Measurements from ENCODE around the gene EZR.

The EZR gene

DNA sequence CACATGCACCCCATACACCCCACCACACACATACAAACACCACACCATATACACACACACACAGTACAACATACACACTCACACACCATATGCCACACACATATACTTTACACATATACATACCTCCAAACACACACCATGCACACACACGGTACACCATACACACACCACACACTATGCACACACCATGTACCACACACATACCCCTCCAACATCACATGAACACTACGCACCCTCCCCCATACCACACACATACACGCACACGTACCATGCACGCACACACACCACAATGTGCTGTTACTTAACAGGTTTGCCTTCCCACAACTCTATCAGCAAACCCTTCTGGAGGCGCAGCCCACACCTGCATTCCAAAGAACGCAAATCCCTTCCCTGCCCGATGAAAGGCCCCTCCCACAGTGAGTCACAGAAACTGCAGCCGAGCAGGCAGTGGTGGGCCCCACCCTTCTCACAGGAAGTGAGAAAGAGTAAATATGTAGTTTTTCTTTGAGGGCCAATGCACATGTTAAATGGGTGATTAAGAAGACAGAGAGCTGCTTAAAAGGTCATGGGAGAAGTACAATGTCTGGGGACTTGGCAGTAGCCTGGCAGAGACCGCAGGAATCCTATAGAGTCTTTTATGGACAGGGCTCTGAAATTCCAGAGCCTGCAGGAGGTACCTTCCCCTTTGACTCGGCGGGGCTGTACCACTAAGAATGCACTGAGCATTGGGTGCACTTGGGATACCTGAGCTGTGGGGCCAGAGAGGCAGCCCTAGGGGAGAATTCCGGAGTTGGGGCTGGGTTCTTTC is 34.1 kb upstream of the EZR start (continued):
- TF ChIP-seq GLIS1 (tag by site-specific recombination; IDR thresholded peaks at IDR 0.05) (peak; percentile 70), MZF1 (tag by site-specific recombination; IDR thresholded peaks at IDR 0.05; ENCODE audit: borderline replicate concordance) (peak; percentile 26; the same call in 1 of the 2 replicates), ZBTB48 (tag by site-specific recombination; IDR thresholded peaks at IDR 0.05) (peak; percentile 77), ZNF596 (tag by site-specific recombination; IDR thresholded peaks at IDR 0.05) (no peak), ZNF112 (tag by site-specific recombination; IDR thresholded peaks at IDR 0.05) (no peak), ZNF214 (tag by site-specific recombination; IDR thresholded peaks at IDR 0.05; ENCODE audit: borderline replicate concordance) (no peak), ZNF654 (tag by site-specific recombination; IDR thresholded peaks at IDR 0.05; ENCODE audit: low read depth) (no peak), ZSCAN16 (tag by site-specific recombination; IDR thresholded peaks at IDR 0.05) (0 out of 2 replicates have a peak, but pooled peaks have one; percentile 28), ZNF266 (tag by site-specific recombination; IDR thresholded peaks at IDR 0.05; ENCODE audit: low read depth) (peak; percentile 66; the same call in 1 of the 2 replicates), YY2 (tag by site-specific recombination; IDR thresholded peaks at IDR 0.05) (no peak; the same call in 1 of the 2 replicates), ZNF701 (tag by site-specific recombination; IDR thresholded peaks at IDR 0.05) (no peak), ZNF530 (tag by site-specific recombination; IDR thresholded peaks at IDR 0.05; ENCODE audit: low read depth) (no peak), ZNF239 (tag by site-specific recombination; IDR thresholded peaks at IDR 0.05) (no peak), ZNF202 (tag by site-specific recombination; IDR thresholded peaks at IDR 0.05; ENCODE audit: borderline replicate concordance) (no peak), RBAK (tag by site-specific recombination; IDR thresholded peaks at IDR 0.05) (no peak), ZNF529 (tag by site-specific recombination; IDR thresholded peaks at IDR 0.05; ENCODE audit: insufficient replicate concordance) (no peak), ZNF521 (tag by site-specific recombination; IDR thresholded peaks at IDR 0.05) (no peak), KLF8 (tag by site-specific recombination; IDR thresholded peaks at IDR 0.05) (0 out of 2 replicates have a peak, but pooled peaks have one; percentile 20), ZNF146 (tag by site-specific recombination; IDR thresholded peaks at IDR 0.05) (no peak), EGR2 (tag by site-specific recombination; IDR thresholded peaks at IDR 0.05; ENCODE audit: low read depth) (peak; percentile 99), ZSCAN30 (tag by site-specific recombination; IDR thresholded peaks at IDR 0.05) (no peak), TRIM28 (IDR thresholded peaks at IDR 0.05; ENCODE audit: borderline replicate concordance, low read length) (peak; percentile 81; the same call in 1 of the 2 replicates), HOXC10 (CRISPR knock-in tag; IDR thresholded peaks at IDR 0.05) (no peak), ZNF791 (tag by site-specific recombination; IDR thresholded peaks at IDR 0.05) (no peak), ZNF664 (tag by site-specific recombination; IDR thresholded peaks at IDR 0.05) (no peak), ZNF404 (tag by site-specific recombination; IDR thresholded peaks at IDR 0.05) (no peak)
- TF ChIP-seq, protein P1, sequence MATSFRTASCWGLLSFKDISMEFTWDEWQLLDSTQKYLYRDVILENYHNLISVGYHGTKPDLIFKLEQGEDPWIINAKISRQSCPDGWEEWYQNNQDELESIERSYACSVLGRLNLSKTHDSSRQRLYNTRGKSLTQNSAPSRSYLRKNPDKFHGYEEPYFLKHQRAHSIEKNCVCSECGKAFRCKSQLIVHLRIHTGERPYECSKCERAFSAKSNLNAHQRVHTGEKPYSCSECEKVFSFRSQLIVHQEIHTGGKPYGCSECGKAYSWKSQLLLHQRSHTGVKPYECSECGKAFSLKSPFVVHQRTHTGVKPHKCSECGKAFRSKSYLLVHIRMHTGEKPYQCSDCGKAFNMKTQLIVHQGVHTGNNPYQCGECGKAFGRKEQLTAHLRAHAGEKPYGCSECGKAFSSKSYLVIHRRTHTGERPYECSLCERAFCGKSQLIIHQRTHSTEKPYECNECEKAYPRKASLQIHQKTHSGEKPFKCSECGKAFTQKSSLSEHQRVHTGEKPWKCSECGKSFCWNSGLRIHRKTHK (tag by site-specific recombination; IDR thresholded peaks at IDR 0.05), result no peak
- TF ChIP-seq, protein P2, sequence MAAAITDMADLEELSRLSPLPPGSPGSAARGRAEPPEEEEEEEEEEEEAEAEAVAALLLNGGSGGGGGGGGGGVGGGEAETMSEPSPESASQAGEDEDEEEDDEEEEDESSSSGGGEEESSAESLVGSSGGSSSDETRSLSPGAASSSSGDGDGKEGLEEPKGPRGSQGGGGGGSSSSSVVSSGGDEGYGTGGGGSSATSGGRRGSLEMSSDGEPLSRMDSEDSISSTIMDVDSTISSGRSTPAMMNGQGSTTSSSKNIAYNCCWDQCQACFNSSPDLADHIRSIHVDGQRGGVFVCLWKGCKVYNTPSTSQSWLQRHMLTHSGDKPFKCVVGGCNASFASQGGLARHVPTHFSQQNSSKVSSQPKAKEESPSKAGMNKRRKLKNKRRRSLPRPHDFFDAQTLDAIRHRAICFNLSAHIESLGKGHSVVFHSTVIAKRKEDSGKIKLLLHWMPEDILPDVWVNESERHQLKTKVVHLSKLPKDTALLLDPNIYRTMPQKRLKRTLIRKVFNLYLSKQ (tag by site-specific recombination; IDR thresholded peaks at IDR 0.05; ENCODE audit: borderline replicate concordance), result no peak
- TF ChIP-seq, protein P3, sequence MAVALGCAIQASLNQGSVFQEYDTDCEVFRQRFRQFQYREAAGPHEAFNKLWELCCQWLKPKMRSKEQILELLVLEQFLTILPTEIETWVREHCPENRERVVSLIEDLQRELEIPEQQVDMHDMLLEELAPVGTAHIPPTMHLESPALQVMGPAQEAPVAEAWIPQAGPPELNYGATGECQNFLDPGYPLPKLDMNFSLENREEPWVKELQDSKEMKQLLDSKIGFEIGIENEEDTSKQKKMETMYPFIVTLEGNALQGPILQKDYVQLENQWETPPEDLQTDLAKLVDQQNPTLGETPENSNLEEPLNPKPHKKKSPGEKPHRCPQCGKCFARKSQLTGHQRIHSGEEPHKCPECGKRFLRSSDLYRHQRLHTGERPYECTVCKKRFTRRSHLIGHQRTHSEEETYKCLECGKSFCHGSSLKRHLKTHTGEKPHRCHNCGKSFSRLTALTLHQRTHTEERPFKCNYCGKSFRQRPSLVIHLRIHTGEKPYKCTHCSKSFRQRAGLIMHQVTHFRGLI (tag by site-specific recombination; IDR thresholded peaks at IDR 0.05), result peak; percentile 83
- TF ChIP-seq, protein P4, sequence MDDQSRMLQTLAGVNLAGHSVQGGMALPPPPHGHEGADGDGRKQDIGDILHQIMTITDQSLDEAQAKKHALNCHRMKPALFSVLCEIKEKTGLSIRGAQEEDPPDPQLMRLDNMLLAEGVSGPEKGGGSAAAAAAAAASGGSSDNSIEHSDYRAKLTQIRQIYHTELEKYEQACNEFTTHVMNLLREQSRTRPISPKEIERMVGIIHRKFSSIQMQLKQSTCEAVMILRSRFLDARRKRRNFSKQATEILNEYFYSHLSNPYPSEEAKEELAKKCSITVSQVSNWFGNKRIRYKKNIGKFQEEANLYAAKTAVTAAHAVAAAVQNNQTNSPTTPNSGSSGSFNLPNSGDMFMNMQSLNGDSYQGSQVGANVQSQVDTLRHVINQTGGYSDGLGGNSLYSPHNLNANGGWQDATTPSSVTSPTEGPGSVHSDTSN (CRISPR knock-in tag; IDR thresholded peaks at IDR 0.05), result no peak
- TF ChIP-seq, protein P5, sequence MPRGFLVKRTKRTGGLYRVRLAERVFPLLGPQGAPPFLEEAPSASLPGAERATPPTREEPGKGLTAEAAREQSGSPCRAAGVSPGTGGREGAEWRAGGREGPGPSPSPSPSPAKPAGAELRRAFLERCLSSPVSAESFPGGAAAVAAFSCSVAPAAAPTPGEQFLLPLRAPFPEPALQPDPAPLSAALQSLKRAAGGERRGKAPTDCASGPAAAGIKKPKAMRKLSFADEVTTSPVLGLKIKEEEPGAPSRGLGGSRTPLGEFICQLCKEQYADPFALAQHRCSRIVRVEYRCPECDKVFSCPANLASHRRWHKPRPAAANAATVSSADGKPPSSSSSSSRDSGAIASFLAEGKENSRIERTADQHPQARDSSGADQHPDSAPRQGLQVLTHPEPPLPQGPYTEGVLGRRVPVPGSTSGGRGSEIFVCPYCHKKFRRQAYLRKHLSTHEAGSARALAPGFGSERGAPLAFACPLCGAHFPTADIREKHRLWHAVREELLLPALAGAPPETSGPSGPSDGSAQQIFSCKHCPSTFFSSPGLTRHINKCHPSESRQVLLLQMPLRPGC (tag by site-specific recombination; IDR thresholded peaks at IDR 0.05), result peak; percentile 78; the same call in 1 of the 2 replicates
- TF ChIP-seq, protein P6, sequence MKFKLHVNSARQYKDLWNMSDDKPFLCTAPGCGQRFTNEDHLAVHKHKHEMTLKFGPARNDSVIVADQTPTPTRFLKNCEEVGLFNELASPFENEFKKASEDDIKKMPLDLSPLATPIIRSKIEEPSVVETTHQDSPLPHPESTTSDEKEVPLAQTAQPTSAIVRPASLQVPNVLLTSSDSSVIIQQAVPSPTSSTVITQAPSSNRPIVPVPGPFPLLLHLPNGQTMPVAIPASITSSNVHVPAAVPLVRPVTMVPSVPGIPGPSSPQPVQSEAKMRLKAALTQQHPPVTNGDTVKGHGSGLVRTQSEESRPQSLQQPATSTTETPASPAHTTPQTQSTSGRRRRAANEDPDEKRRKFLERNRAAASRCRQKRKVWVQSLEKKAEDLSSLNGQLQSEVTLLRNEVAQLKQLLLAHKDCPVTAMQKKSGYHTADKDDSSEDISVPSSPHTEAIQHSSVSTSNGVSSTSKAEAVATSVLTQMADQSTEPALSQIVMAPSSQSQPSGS (tag by site-specific recombination; IDR thresholded peaks at IDR 0.05; ENCODE audit: low read depth), result no peak

Measured in HEK293 (cell line).